ENCODE measurements around the gene PTDSS2. TPM values are rescaled to one million over a fixed set of nuclear protein-coding genes. Genes with fewer than 3 reads are reported as not detected.
A peak's percentile ranks its signal among the peaks of the same experiment; 100 is the strongest.

Gene PTDSS2
- total RNA-seq, 1 experiment from 2014 or later: 28.2 TPM

DNA sequence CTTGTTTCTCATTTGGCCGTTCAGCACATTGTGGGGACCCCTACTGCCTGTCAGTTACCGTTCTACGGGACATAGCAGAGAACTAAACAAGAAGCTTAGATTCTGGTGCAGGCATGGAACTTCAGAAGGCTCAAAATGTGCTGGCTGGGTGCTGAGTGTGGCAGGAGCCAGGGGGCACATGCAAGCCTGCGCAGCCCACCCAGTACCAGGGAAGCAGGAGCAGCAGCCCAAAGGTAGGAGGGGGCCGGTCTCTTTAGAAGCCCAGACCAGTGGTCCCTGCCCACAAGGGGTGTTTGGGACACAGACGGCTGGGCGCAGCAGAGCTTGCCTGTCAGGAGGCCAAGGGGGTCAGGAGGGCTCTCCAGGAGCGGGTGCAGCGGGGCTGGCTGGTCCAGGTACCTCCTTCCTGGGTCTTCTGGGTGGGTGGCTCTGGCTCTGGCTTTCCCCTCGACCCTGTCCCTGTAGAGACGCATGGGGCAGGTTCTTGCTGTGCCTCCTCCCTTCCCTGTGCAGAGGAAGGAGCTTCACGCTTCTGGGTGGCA lies 2.2 kb downstream of the PTDSS2 start:
- ChIA-PET POLR2A (interaction anchor here (1.1 to 6.0 kb wide), 7 partner anchors 12 to 245 kb away, joined by 3 to 75 read pairs (median 3); partner anchors contain the start of genes BET1L, PKP3, RIC8A and RNH1), CTCF (interaction anchor here (0.7 to 1.5 kb wide), 3 partner anchors 9 to 42 kb away, joined by 3 read pairs; no protein-coding TSS in a partner anchor)
- TF ChIP-seq, protein P1, sequence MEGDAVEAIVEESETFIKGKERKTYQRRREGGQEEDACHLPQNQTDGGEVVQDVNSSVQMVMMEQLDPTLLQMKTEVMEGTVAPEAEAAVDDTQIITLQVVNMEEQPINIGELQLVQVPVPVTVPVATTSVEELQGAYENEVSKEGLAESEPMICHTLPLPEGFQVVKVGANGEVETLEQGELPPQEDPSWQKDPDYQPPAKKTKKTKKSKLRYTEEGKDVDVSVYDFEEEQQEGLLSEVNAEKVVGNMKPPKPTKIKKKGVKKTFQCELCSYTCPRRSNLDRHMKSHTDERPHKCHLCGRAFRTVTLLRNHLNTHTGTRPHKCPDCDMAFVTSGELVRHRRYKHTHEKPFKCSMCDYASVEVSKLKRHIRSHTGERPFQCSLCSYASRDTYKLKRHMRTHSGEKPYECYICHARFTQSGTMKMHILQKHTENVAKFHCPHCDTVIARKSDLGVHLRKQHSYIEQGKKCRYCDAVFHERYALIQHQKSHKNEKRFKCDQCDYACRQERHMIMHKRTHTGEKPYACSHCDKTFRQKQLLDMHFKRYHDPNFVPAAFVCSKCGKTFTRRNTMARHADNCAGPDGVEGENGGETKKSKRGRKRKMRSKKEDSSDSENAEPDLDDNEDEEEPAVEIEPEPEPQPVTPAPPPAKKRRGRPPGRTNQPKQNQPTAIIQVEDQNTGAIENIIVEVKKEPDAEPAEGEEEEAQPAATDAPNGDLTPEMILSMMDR (IDR thresholded peaks at IDR 0.05; ENCODE audit: unreplicated experiment): no peak
- no peak overlapping the region for H3K27ac Mint-ChIP-seq (ENCODE audit: low read depth, unreplicated experiment)
- peaks cover 12% of the 10 kb centered on the region for H3K4me1 Mint-ChIP-seq (ENCODE audit: insufficient read depth, unreplicated experiment)
- peak overlapping the region; percentile 87 for H3K4me3 Mint-ChIP-seq (ENCODE audit: unreplicated experiment)
- no TSS peak for BruUV-seq (replicated peaks)
- H3K9me3 Mint-ChIP-seq (ENCODE audit: unreplicated experiment): no peaks in the 10 kb centered on the region
- DNase-seq (ENCODE audit: unreplicated experiment): no peak
- H3K36me3 Mint-ChIP-seq (ENCODE audit: insufficient read depth, unreplicated experiment): peaks cover 56% of the 10 kb centered on the region
- no peaks in the 10 kb centered on the region for H3K27me3 Mint-ChIP-seq (ENCODE audit: insufficient read depth, unreplicated experiment)
- intact Hi-C loops (cut with micrococcal nuclease): no loop called here

DNA sequence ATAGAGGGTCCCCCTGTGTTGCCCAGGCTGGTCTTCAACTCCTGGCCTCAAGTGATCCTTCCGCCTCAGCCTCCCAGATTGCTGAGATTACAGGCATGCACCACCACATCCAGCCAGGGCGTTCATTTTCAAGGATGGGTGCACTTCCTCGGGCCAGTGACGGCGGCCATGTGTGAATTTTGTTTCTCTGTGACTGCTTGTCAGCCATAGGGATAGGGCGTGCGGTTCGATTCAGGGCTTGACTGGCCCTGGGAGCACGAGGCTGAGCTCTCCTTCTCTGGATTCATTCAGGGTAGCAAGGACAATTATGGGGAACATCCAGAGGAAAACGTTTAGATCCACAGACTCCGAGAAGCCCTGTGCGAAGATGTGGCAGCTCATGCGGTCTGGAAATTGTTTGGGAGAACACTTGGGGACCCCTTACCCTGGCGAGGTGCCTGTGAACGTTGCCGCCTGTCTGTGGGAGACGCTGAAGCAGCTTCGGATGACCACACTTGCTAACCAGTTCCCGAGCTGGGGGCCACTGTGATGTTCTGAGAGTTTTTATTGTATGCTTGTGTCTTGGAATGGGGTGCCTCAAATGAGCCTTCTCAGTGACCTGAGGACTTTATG lies 2.9 kb downstream of the PTDSS2 start:
- no peaks in the 10 kb centered on the region for H3K27me3 Mint-ChIP-seq (ENCODE audit: insufficient read depth, unreplicated experiment)

DNA sequence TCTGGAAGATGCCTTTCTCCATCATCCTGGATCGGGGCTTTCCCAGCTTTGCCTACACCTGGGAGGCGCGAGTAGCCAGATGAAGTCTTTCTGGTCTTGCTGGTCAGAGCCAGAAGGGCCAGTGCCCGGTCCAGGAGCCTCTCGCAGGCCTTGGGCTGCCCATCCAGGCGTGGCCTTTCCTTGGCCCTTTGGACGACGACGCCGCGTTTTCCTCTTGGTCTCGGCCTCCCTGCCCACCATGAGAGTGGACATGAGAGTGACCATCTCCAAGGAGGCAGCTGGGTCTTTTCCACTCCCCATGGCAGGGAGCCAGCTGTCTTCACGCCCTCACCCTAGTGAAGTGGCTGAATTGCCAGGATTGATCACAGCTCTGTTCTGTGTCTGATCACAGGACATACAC lies 3.5 kb downstream of the PTDSS2 start:
- H3K9me3 Mint-ChIP-seq (ENCODE audit: unreplicated experiment): no peaks in the 10 kb centered on the region
- TF ChIP-seq, protein P1 (IDR thresholded peaks at IDR 0.05; ENCODE audit: unreplicated experiment): no peak
- peaks cover 12% of the 10 kb centered on the region for H3K4me1 Mint-ChIP-seq (ENCODE audit: insufficient read depth, unreplicated experiment)
- no peaks in the 10 kb centered on the region for H3K27me3 Mint-ChIP-seq (ENCODE audit: insufficient read depth, unreplicated experiment)
- no peak overlapping the region for H3K27ac Mint-ChIP-seq (ENCODE audit: low read depth, unreplicated experiment)
- POLR2A ChIA-PET: interaction anchor here (0.6 to 1.4 kb wide), 2 partner anchors 25 to 51 kb away, joined by 3 read pairs; no protein-coding TSS in a partner anchor
- no peak for DNase-seq (ENCODE audit: unreplicated experiment)
- no peak overlapping the region for H3K4me3 Mint-ChIP-seq (ENCODE audit: unreplicated experiment)
- CTCF ChIA-PET: interaction anchor here (0.8 kb wide), 1 partner anchor 47 kb away, joined by 3 read pairs; no protein-coding TSS in a partner anchor
- peaks cover 64% of the 10 kb centered on the region for H3K36me3 Mint-ChIP-seq (ENCODE audit: insufficient read depth, unreplicated experiment)
- intact Hi-C loops (cut with micrococcal nuclease): no loop called here
- no TSS peak for BruUV-seq (replicated peaks)

More for the DNA sequence above, 2.9 kb downstream of the PTDSS2 start:
- Mint-ChIP-seq H3K27ac (ENCODE audit: low read depth, unreplicated experiment) (no peak overlapping the region), H3K9me3 (ENCODE audit: unreplicated experiment) (no peaks in the 10 kb centered on the region), H3K4me1 (ENCODE audit: insufficient read depth, unreplicated experiment) (peaks cover 12% of the 10 kb centered on the region), H3K4me3 (ENCODE audit: unreplicated experiment) (no peak overlapping the region), H3K36me3 (ENCODE audit: insufficient read depth, unreplicated experiment) (peaks cover 63% of the 10 kb centered on the region)
- intact Hi-C loops (cut with micrococcal nuclease): no loop called here
- no peak for DNase-seq (ENCODE audit: unreplicated experiment)
- ChIA-PET CTCF (interaction anchor here (0.6 to 0.8 kb wide), 3 partner anchors 41 to 304 kb away, joined by 3 read pairs; no protein-coding TSS in a partner anchor), POLR2A (interaction anchor here (1.4 to 5.7 kb wide), 2 partner anchors 26 to 245 kb away, joined by 3 to 52 read pairs; partner anchors contain the start of genes BET1L and RIC8A)
- no TSS peak for BruUV-seq (replicated peaks)
- TF ChIP-seq, protein P1 (IDR thresholded peaks at IDR 0.05; ENCODE audit: unreplicated experiment): no peak

DNA sequence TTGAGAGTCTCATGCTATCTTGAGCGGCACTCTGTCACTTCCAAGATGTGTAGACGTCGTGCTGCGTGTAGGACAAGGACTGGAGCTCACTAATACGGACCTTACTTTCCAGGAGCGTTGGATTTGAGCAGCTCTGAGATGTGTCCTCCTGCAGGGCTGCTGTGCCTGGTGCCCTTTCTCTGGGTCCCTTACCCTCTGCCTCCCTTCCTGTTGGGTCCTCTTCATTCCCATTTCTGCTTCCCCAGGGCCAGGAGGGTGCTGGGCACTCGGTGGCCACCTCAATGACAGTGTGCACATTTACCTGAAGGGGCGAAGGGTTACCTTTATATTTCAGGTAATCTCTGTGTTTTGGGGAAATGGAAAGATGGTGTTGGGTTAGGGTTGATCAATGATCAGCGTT lies 4.0 kb downstream of the PTDSS2 start:
- Mint-ChIP-seq H3K36me3 (ENCODE audit: insufficient read depth, unreplicated experiment) (peaks cover 64% of the 10 kb centered on the region), H3K9me3 (ENCODE audit: unreplicated experiment) (no peaks in the 10 kb centered on the region), H3K27ac (ENCODE audit: low read depth, unreplicated experiment) (no peak overlapping the region), H3K4me1 (ENCODE audit: insufficient read depth, unreplicated experiment) (peaks cover 12% of the 10 kb centered on the region), H3K27me3 (ENCODE audit: insufficient read depth, unreplicated experiment) (no peaks in the 10 kb centered on the region), H3K4me3 (ENCODE audit: unreplicated experiment) (no peak overlapping the region)
- CTCF ChIA-PET: interaction anchor here (0.8 kb wide), 1 partner anchor 47 kb away, joined by 3 read pairs; no protein-coding TSS in a partner anchor
- no peak for DNase-seq (ENCODE audit: unreplicated experiment)
- intact Hi-C loops (cut with micrococcal nuclease): no loop called here
- BruUV-seq (replicated peaks): no TSS peak
- POLR2A ChIA-PET: interaction anchor here (0.6 to 0.8 kb wide), 3 partner anchors 11 to 221 kb away, joined by 3 read pairs; no protein-coding TSS in a partner anchor
- TF ChIP-seq, protein P1 (IDR thresholded peaks at IDR 0.05; ENCODE audit: unreplicated experiment): no peak

All from MCF 10A (cell line).